IMR-90 (cell line): Measurements from ENCODE around the gene CLEC4G. TPM values are rescaled to one million over a fixed set of nuclear protein-coding genes. Genes with fewer than 3 reads are reported as not detected.

Source experiments
- ATAC-seq: fragments of 200-7000 bp; cut with Tn5 transposase; 2 replicates; pipeline ENCODE4 v1.9.1; 2020; ENCODE audit warnings: low read depth, mild to moderate bottlenecking, moderate library complexity
- BruUV-seq: library from RNA; stranded (reverse); fragments of 400-500 nt; replicated peaks from 2 replicates; lab custom pipeline; 2021; lab: Mats Ljungman, UMichigan
- CTCF ChIA-PET: fragments of 300-600 bp; formaldehyde crosslinking; extraction: SDS; loops from one replicate; lab custom pipeline; 2021; ENCODE audit warnings: antibody characterized with exemption; lab: Yijun Ruan, JAX
- POLR2A ChIA-PET: fragments of 300-600 bp; sonication (Branson Sonifier 250); formaldehyde crosslinking; loops from one replicate; lab custom pipeline; 2022; ENCODE audit warnings: antibody characterized with exemption; ENCODE audit not compliant: unreplicated experiment; lab: Charles Lee
- DNase-seq: peaks from one replicate; pipeline ENCODE4 v3.0.0; 2013
- H2AFZ ChIP-seq: replicated peaks from 2 replicates; pipeline ENCODE3; 2013; ENCODE audit warnings: low read length, mild to moderate bottlenecking; ENCODE audit not compliant: poor library complexity
- H2AK5ac ChIP-seq: 2 replicates; pipeline ENCODE4 v1.6.1; 2013; ENCODE audit warnings: low read depth, low read length, inconsistent platforms
- H2AK9ac ChIP-seq: replicated peaks from 2 replicates; pipeline ENCODE3; 2013; ENCODE audit warnings: mild to moderate bottlenecking, low read depth, low read length, moderate library complexity; ENCODE audit not compliant: poor library complexity
- H2BK120ac ChIP-seq: 2 replicates; pipeline ENCODE4 v1.6.1; 2013; ENCODE audit warnings: low read depth, low read length, inconsistent platforms
- H2BK15ac ChIP-seq: 3 replicates; pipeline ENCODE4 v1.6.1; 2013; ENCODE audit warnings: low read depth, low read length, inconsistent platforms
- H2BK20ac ChIP-seq: 2 replicates; pipeline ENCODE4 v1.6.1; 2013; ENCODE audit warnings: low read depth, mild to moderate bottlenecking, inconsistent platforms, low read length, moderate library complexity
- H2BK5ac ChIP-seq: 2 replicates; pipeline ENCODE4 v1.6.1; 2013; ENCODE audit warnings: mild to moderate bottlenecking, low read depth, low read length, inconsistent platforms; ENCODE audit not compliant: poor library complexity, severe bottlenecking
- H3K14ac ChIP-seq: replicated peaks from 2 replicates; pipeline ENCODE4 v1.6.1; 2013; ENCODE audit warnings: low read depth, low read length, inconsistent platforms
- H3K18ac ChIP-seq: 2 replicates; pipeline ENCODE4 v1.6.1; 2013; ENCODE audit warnings: low read depth, low read length, control low read depth
- H3K23ac ChIP-seq: 2 replicates; pipeline ENCODE4 v1.6.1; 2013; ENCODE audit warnings: low read depth, low read length, inconsistent platforms
- H3K27ac ChIP-seq: 2 replicates; pipeline ENCODE4 v1.5.1; 2013; ENCODE audit warnings: mild to moderate bottlenecking, control low read depth, low read length; ENCODE audit not compliant: insufficient read depth
- H3K27me3 ChIP-seq: 2 replicates; pipeline ENCODE4 v1.6.1; 2013; ENCODE audit warnings: low read length; ENCODE audit not compliant: control insufficient read depth, insufficient read depth
- H3K36me3 ChIP-seq: 2 replicates; pipeline ENCODE4 v1.6.1; 2013; ENCODE audit warnings: low read length, mixed read lengths; ENCODE audit not compliant: control insufficient read depth, insufficient read depth
- H3K4ac ChIP-seq: 2 replicates; pipeline ENCODE4 v1.6.1; 2013; ENCODE audit warnings: low read depth, low read length, inconsistent platforms
- H3K4me1 ChIP-seq: 2 replicates; pipeline ENCODE4 v1.6.1; 2013; ENCODE audit warnings: low read length, mixed read lengths; ENCODE audit not compliant: control insufficient read depth, insufficient read depth
- H3K4me2 ChIP-seq: 2 replicates; pipeline ENCODE4 v1.6.1; 2013; ENCODE audit warnings: low read depth, mild to moderate bottlenecking, control low read depth, low read length, moderate library complexity
- H3K4me3 ChIP-seq: 2 replicates; pipeline ENCODE4 v1.5.1; 2013; ENCODE audit warnings: low read depth, mild to moderate bottlenecking, control low read depth, low read length, moderate library complexity; ENCODE audit not compliant: insufficient read depth
- H3K56ac ChIP-seq: 2 replicates; pipeline ENCODE4 v1.6.1; 2013; ENCODE audit warnings: low read length, inconsistent platforms; ENCODE audit not compliant: insufficient read depth; ENCODE audit errors: extremely low read depth
- H3K79me1 ChIP-seq, 2 experiments: 2 replicates each; pipeline ENCODE4 v1.6.1; 2013; ENCODE audit warnings: low read length in 2 of 2, inconsistent platforms in 1 of 2, low read depth in 1 of 2
- H3K9ac ChIP-seq: 2 replicates; pipeline ENCODE4 v1.6.1; 2013; ENCODE audit warnings: low read depth, low read length, control low read depth
- H3K9me1 ChIP-seq: 2 replicates; pipeline ENCODE4 v1.6.1; 2013; ENCODE audit warnings: low read length, inconsistent platforms; ENCODE audit not compliant: insufficient read depth
- H3K9me3 ChIP-seq: 2 replicates; pipeline ENCODE4 v1.6.1; 2013; ENCODE audit warnings: low read length; ENCODE audit not compliant: control insufficient read depth, insufficient read depth
- H4K20me1 ChIP-seq: 2 replicates; pipeline ENCODE4 v1.6.1; 2013; ENCODE audit warnings: low read length, inconsistent platforms; ENCODE audit not compliant: insufficient read depth
- H4K5ac ChIP-seq: 2 replicates; pipeline ENCODE4 v1.6.1; 2013; ENCODE audit warnings: mild to moderate bottlenecking, low read depth, low read length, control low read depth
- H4K8ac ChIP-seq, 2 experiments: 2 replicates each; pipeline ENCODE4 v1.6.1; 2013; ENCODE audit warnings: low read depth in 2 of 2, low read length in 2 of 2, control low read depth in 1 of 2, inconsistent platforms in 1 of 2
- H4K91ac ChIP-seq: 2 replicates; pipeline ENCODE4 v1.6.1; 2013; ENCODE audit warnings: low read depth, low read length, inconsistent platforms; ENCODE audit not compliant: insufficient read depth
- BHLHE40 ChIP-seq: fragments of 150-350 bp; IDR thresholded peaks from 2 replicates; pipeline ENCODE4 v1.6.1; 2016; ENCODE audit warnings: mild to moderate bottlenecking, low read depth, low read length
- CEBPB ChIP-seq: IDR thresholded peaks from 2 replicates; pipeline ENCODE4 v1.6.1; 2012; ENCODE audit warnings: low read depth, low read length, improper control_type of control experiment
- CHD1 ChIP-seq: IDR thresholded peaks from 2 replicates; pipeline ENCODE4 v1.6.1; 2012; ENCODE audit warnings: low read depth, low read length, improper control_type of control experiment
- FOS ChIP-seq: fragments of 150-350 bp; IDR thresholded peaks from 2 replicates; pipeline ENCODE4 v1.6.1; 2016; ENCODE audit warnings: low read depth, low read length
- MAFK ChIP-seq: IDR thresholded peaks from 2 replicates; pipeline ENCODE4 v1.6.1; 2012; ENCODE audit warnings: low read depth, low read length, improper control_type of control experiment
- MAZ ChIP-seq: IDR thresholded peaks from 2 replicates; pipeline ENCODE4 v1.6.1; 2012; ENCODE audit warnings: low read depth, mild to moderate bottlenecking, low read length, improper control_type of control experiment, moderate library complexity, borderline replicate concordance
- NFE2L2 ChIP-seq: fragments of 150-350 bp; IDR thresholded peaks from 2 replicates; pipeline ENCODE4 v1.6.1; 2016; ENCODE audit warnings: low read depth, mild to moderate bottlenecking, low read length
- POLR2A ChIP-seq: IDR thresholded peaks from 2 replicates; pipeline ENCODE4 v1.6.1; 2012; ENCODE audit warnings: mild to moderate bottlenecking, low read depth, low read length
- RCOR1 ChIP-seq: IDR thresholded peaks from 2 replicates; pipeline ENCODE4 v1.6.1; 2012; ENCODE audit warnings: mild to moderate bottlenecking, low read length, improper control_type of control experiment; ENCODE audit not compliant: insufficient replicate concordance
- USF2 ChIP-seq: fragments of 150-350 bp; IDR thresholded peaks from 2 replicates; pipeline ENCODE4 v1.6.1; 2017; ENCODE audit warnings: mild to moderate bottlenecking, antibody characterized with exemption, low read length, low read depth
- WGBS, 2 experiments: methylation state at CpG; one replicate each; pipeline versions ENCODE4 v1.1.5 to v1.1.7; 2013; ENCODE audit warnings: missing lambda C conversion rate in 2 of 2; ENCODE audit not compliant: insufficient read length in 1 of 2; ENCODE audit errors: extremely low coverage in 2 of 2; 5-methylcytosine and 5-hydroxymethylcytosine counted together
- dilution Hi-C: fragments of 300-500 bp; cut with HindIII; formaldehyde crosslinking; loops from one replicate; pipeline ENCODE4 v1.14.3; 2018; ENCODE audit warnings: low sequenced_read_pairs; ENCODE audit not compliant: unreplicated experiment
- in situ Hi-C: fragments of 300-500 bp; cut with MboI; formaldehyde crosslinking; loops from 3 replicates; pipeline ENCODE4 v1.14.3; 2019; ENCODE audit warnings: low sequenced_read_pairs, inconsistent platforms, mixed read lengths
- intact Hi-C: fragments of 100-400 bp; cut with micrococcal nuclease; formaldehyde crosslinking; loops from 2 replicates; pipeline ENCODE4 v1.10.0; 2022
- polyA plus RNA-seq, 3 experiments: library from polyadenylated mRNA; depleted of rRNA; stranded (reverse); fragments of >200 nt; gene quantifications; 2 replicates each; pipeline ENCODE4 v1.2.3, GENCODE V29; 2012; ENCODE audit warnings: low replicate concordance in 1 of 3
- total RNA-seq: library from RNA; depleted of rRNA; stranded (reverse); fragments of >200 nt; gene quantifications from 2 replicates; pipeline ENCODE4 v1.2.3, GENCODE V29; 2012

CLEC4G gene
- total and polyA plus RNA-seq, 2 of the 4 experiments (the other 2 are of a cell fraction): not detected

- intact Hi-C loops: no loop called here
- no peak overlapping the region for H2AK9ac ChIP-seq
- DNase-seq (no peak), ATAC-seq (no peak)
- in situ Hi-C loops: no loop called here
- no peak overlapping the region for H4K91ac ChIP-seq
- no peak overlapping the region for H3K4me3 ChIP-seq
- dilution Hi-C loops: no loop called here
- H3K14ac ChIP-seq: no peak overlapping the region
- H2AK5ac ChIP-seq: no peak overlapping the region
- H3K27me3 ChIP-seq: peaks cover 24% of the 10 kb centered on the region
- H2BK5ac ChIP-seq: no peak overlapping the region
- no peaks in the 10 kb centered on the region for H3K36me3 ChIP-seq
- H4K20me1 ChIP-seq: no peaks in the 10 kb centered on the region
- H3K9me1 ChIP-seq: no peaks in the 10 kb centered on the region
- no peak overlapping the region for H3K27ac ChIP-seq
- no peak overlapping the region for H3K4ac ChIP-seq
- H3K79me1 ChIP-seq: no peaks in the 10 kb centered on the region
- no peaks in the 10 kb centered on the region for H3K4me1 ChIP-seq
- H3K4me2 ChIP-seq: no peak overlapping the region
- no peak overlapping the region for H3K56ac ChIP-seq
- no peak for TF ChIP-seq MAZ
- no peak for TF ChIP-seq NFE2L2
- TF ChIP-seq BHLHE40: no peak
- no peak for TF ChIP-seq FOS
- no peak for TF ChIP-seq USF2
- no peak for TF ChIP-seq MAFK
- no peak for TF ChIP-seq CHD1
- no peak for TF ChIP-seq POLR2A
- TF ChIP-seq RCOR1: no peak
- no peak for TF ChIP-seq CEBPB
- H2BK20ac ChIP-seq: no peak overlapping the region
- no peak overlapping the region for H4K5ac ChIP-seq
- no peaks in the 10 kb centered on the region for H3K9me3 ChIP-seq
- 76% methylated on average over 2 of the region's 15 CpGs; no CpG with 5 or more reads in 1 of the 2 experiments for WGBS, 2 experiments
- H2BK15ac ChIP-seq: no peak overlapping the region
- H2AFZ ChIP-seq: peak overlapping the region; percentile 10
- no peak overlapping the region for H3K23ac ChIP-seq
- H3K18ac ChIP-seq: no peak overlapping the region
- ChIA-PET CTCF (interaction anchor here (0.7 kb wide), 1 partner anchor 83 kb away, joined by 6 read pairs; no protein-coding TSS in a partner anchor), POLR2A (no interaction called here)
- H2BK120ac ChIP-seq: no peak overlapping the region
- H4K8ac ChIP-seq: no peak overlapping the region
- H3K9ac ChIP-seq: no peak overlapping the region
- no TSS peak for BruUV-seq
Measured at GRCh38 chr19:7699417-7700401, 32.2 kb downstream of the CLEC4G start.
